OCI-M2 (cell line): ENCODE results near the gene ADK.

Source experiments
- DNase-seq: peaks from one replicate; lab custom pipeline; 2025; ENCODE audit not compliant: unreplicated experiment; lab: John Stamatoyannopoulos, UW

The ADK gene

GRCh38 chr10:74691164-74691563, 540.1 kb downstream of the ADK start:
- DNase-seq = no peak

GRCh38 chr10:74704629-74705357, 553.8 kb downstream of the ADK start:
- DNase-seq = no peak

GRCh38 chr10:74705358-74705980, 554.4 kb downstream of the ADK start:
- DNase-seq = no peak

GRCh38 chr10:74706966-74707365, 555.9 kb downstream of the ADK start:
- DNase-seq = no peak

DNA sequence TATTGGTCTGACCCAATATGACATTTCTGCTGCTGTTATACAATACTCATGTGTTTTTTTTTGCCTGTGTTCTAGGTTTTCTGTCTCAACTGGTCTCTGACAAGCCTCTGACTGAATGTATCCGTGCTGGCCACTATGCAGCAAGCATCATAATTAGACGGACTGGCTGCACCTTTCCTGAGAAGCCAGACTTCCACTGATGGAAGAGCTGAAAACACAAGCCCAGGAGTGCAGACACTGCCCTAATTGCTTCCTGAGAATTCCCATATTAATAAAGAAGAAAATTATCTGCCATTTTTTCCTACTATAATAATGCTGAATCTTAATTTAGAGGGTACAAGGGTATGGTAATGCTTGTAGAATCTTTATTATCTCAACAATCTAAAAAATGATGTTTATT, 557.2 kb downstream of the ADK start:
- no peak for DNase-seq

DNA sequence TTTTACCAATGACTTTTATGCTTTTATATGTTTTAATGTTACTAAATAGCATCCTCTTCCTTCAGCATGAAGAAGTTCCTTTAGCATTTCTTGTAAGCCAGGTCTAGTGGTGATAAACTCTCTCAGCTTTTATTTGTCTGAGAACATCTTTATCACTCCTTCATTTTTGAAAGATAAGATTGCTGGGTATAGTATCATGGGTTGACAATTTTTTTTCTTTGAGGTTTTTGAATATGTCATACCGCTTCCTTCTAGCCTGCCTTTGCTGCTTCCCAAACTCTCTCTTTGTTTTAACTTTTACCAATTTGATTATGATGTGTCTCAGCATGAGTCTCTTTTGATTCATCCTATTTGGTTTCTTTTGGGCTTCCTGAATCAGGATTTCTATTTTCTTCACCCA, 567.2 kb downstream of the ADK start:
- DNase-seq = no peak

GRCh38 chr10:74728225-74728624, 577.2 kb downstream of the ADK start:
- DNase-seq = no peak

DNA sequence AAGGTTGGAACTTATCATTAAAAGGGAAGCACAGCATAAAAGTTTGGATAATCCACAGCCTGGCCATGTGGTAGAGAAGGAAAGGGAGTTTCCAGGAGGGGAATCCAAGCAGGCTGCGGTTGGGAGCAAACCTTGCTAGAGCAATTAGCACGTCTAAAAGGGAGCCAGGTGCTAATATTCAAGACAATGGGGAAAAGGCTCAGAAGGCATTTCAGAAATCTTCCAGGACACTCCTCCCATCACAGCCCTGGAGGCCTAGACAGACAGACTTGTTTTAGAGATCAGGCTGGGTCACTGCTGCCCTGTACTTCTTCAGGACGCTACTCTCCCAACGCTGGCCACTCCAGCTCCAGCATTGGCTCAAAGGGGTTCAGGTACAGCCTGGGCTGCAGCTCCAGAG, 579.2 kb downstream of the ADK start:
- no peak for DNase-seq

DNA sequence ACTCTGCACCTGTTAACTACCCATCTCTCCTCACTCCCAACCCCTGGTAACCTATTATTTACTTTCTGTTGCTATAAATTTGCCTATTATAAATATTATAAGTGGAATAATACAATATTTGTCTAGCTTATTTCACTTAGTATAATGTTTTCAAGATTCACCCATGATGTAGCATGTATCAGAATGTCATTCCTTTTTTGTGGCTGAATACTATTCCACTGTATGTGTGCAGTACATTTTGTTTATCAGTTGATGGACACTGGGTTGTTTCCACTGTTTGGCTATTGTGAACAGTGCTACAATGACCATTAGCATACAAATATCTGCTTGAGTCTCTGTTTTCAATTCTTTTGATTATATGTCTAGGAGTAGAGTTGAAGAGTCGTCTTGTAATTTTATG, 582.6 kb downstream of the ADK start:
- DNase-seq = no peak

DNA sequence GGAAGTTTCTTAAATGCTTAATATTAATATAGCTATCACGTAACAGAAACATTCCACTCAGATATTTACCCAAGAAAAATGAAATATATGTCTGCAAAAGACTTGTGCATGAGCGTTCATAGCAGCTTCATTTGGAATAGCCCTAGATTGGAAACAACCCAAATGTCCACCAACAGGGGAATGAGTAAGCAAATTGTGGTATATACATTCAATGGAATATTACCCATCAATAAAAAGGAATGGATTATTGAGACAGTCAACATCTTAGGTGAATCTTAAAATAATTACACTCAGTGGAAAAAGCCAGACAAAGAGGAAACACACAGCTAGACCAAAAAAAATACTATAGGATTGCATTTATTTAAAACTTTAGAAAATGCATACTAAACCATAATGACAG, 585.0 kb downstream of the ADK start:
- DNase-seq = no peak

DNA sequence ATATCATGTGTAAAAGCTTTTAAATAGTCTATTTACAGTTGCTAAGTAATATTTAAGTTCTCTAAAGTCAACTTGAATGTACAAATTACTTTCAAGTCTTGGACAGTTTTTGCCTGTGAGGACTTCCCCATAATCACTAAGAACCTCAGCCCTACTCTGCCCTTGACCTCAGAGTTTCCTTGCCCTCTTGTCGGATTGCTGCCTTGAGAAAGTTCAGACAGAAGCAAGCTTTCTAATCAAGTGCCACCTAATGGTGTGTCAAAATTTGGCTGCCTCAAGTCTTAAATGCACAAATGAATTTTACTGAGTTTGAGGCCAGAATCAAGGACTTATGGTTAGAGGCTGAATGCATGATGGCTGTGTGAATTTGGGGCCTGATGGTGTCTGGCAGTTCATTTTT, 587.0 kb downstream of the ADK start:
- DNase-seq = no peak

DNA sequence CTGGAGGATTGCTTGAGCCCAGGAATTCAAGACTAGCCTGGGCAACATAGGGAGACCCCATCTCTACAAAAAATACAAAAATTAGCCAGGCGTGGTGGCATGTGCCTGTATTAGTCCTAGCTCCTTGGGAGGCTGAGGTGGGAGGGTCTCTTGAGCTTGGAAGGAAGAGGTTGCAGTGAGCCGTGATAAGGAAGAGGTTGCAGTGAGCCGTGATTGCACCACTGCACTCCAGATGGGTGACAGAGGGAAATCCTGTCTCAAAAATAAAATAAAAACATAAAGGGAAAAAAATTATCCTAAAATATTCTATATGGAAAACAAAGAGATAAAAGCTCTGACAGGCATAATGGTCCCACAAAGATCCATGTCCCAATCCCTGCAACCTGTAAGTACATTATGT, 587.5 kb downstream of the ADK start:
- no peak for DNase-seq

DNA sequence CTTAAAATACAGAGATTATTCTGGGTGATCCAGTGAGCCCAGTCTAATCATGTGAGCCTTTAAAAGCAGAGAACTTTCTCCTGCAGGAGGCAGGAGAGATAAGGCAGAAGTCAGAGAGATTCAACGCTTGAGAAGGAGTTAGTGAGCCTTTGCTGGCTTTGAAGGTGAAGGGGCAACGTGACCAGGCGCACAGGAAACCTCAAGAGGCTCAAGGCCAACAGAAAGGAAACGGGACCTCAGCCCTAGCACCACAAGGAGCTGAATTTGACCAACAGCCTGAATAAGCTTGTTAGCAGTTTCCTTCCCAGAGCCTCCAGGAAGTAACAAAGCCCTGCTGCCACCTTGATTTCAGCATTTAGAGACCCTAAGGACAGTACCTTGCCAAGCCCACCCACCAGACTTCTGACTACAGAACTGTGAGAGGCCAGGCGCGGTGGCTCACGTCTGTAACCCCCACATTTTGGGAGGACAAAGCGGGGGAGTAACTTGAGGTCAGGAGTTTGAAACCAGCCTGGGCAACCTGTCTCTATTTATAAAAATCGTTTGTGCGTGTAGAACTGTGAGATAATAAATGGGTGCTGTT, 588.1 kb downstream of the ADK start:
- no peak for DNase-seq

GRCh38 chr10:74743401-74743800, 592.4 kb downstream of the ADK start:
- DNase-seq = no peak

DNA sequence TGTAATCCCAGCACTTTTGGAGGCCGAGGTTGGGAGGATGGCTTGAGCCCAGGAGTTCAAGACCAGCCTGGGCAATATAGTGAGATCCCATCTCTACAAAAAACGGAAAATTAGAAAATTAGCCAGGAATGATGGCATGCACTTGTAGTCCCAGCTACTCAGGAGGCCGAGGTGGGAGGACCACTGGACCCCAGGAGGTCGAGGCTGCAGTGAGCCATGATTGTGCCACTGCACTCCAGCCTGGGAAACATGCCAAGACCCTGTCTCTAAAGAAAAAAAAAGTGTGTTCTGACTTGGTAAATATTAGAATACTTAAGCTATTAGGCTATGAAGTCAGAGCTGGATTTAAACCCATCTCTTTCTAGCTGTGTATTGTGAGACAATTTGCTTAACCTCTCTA, 594.4 kb downstream of the ADK start:
- no peak for DNase-seq

- DNase-seq = no peak
Observed at GRCh38 chr10:74746813-74747212, 595.8 kb downstream of the ADK start.

DNA sequence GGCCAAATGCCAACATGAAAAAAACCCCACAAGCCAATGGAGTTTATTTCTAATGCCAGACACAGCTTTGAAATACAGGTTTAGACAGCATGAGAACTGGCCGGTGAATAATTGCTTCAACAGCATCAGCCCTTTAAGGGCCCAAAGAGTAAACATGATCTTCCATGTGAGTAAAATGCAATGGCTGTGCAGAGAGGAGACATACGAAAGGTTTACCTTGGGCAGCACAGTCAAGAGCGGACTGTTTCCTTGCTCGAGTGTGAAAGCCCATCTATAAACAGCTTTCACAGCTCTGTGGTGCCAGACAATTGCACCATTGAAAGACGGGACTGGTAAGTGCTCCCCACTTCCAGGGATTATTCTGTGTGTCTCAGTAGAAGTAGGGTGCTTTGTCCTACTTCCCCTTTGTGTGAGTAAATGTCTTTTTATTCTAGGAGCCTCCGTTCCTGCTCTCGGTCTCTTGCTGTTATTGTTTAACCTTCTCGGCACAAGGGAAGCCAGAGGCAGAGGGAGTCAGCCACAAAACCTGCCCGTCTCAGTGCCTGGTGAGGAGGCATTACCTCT, 597.5 kb downstream of the ADK start:
- no peak for DNase-seq

GRCh38 chr10:74750848-74751274, 599.8 kb downstream of the ADK start:
- no peak for DNase-seq

DNA sequence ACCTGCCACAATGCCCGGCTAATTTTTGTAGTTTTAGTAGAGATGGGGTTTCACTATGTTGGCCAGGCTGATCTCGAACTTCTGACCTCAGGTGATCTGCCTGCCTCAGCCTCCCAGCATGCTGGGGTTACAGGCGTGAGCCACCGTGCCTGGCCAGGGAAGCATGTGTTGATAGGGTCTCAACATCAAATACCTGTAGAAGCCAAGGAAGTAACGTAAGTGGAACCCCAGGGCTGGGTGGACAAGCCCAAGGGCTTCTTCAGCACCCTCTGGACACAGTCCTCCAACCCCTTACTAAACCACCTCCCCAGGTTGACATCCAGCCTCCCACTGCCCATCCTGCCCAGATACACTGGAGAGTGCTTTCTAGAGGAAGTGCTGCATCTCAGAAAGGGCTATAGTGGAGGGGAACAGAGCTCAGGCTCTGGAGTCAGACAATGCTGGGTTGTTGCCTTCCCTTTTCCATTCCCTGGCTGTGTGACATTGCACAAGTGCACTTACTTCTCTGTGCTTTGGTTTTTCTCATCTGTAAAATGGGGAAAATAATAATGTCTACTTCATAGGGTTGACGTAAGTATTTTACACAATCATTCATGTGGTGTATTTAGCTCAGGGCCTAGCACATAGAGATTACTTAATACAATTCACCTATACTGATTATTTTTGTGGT, 601.5 kb downstream of the ADK start:
- DNase-seq = no peak

- DNase-seq = no peak
Observed at GRCh38 chr10:74753442-74754211, 602.6 kb downstream of the ADK start.

DNA sequence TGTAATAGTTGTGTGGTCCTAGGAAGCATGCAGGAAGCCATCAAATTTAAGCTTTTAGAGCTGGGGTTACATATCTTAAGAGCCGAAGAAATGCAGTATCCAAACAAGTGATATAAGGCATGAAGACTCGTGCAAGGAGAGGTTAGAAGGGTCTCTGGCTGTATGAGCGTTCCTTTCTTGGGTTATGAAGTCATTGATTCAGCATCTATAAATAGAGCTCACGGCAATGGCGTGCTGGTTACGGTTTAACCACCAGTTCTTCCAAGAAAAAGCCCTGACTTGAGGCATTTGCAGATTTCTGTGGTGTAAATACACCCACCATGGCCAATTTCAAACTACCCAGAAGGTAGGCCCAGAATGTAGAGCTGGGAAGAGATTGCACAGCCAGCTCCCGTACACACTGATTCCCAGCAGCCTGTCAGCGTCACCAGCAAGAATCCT, 603.4 kb downstream of the ADK start:
- DNase-seq = no peak
